Measurements from ENCODE around the gene ASB6. TPM values are rescaled to one million over a fixed set of nuclear protein-coding genes. Genes with fewer than 3 reads are reported as not detected.

The ASB6 gene
- total and polyA plus RNA-seq, 2 of the 13 experiments (the other 11 are each of a cell fraction or from before 2014, with no cell fraction given), result 8.2 to 8.4 TPM

DNA sequence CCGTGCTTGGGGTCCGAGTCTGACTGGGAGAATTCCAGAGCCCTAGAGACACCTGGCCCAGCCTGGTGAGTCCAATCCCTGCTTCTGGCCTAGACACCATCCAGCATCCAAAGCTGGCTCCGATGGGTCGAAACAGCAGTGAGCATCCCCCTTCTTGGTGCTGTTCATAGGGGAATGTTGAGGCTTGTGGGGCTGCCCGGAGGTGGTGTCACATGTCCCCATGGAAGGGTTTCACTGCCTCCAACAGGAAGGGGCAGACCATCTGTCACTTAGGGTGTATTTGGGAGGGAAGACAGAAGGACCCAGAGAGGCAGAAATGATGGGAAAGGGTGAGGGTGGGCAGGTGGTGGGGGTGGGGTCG lies 34.9 kb downstream of the ASB6 start (continued):
- no peak for TF ChIP-seq PCBP2 (optimal IDR thresholded peaks at IDR 0.05; ENCODE audit: low read depth, low read length, poor library complexity, severe bottlenecking)
- no peak for TF ChIP-seq KDM6A (CRISPR knock-in tag; IDR thresholded peaks at IDR 0.05; ENCODE audit: low read depth)
- no peak for TF ChIP-seq FOXA3 (CRISPR knock-in tag; IDR thresholded peaks at IDR 0.05)
- TF ChIP-seq ZNF747 (CRISPR knock-in tag; IDR thresholded peaks at IDR 0.05; ENCODE audit: borderline replicate concordance), result no peak
- TF ChIP-seq ARID2 (CRISPR knock-in tag; IDR thresholded peaks at IDR 0.05; ENCODE audit: borderline replicate concordance), result 0 out of 2 replicates have a peak, but pooled peaks have one; percentile 44
- TF ChIP-seq ZMYM3 (CRISPR knock-in tag; IDR thresholded peaks at IDR 0.05), result peak; percentile 84
- TF ChIP-seq, protein P1, sequence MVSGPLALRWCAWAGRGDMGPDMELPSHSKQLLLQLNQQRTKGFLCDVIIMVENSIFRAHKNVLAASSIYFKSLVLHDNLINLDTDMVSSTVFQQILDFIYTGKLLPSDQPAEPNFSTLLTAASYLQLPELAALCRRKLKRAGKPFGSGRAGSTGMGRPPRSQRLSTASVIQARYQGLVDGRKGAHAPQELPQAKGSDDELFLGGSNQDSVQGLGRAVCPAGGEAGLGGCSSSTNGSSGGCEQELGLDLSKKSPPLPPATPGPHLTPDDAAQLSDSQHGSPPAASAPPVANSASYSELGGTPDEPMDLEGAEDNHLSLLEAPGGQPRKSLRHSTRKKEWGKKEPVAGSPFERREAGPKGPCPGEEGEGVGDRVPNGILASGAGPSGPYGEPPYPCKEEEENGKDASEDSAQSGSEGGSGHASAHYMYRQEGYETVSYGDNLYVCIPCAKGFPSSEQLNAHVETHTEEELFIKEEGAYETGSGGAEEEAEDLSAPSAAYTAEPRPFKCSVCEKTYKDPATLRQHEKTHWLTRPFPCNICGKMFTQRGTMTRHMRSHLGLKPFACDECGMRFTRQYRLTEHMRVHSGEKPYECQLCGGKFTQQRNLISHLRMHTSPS (CRISPR knock-in tag; IDR thresholded peaks at IDR 0.05; ENCODE audit: low read depth), result no peak
- no peak for TF ChIP-seq REPIN1 (CRISPR knock-in tag; IDR thresholded peaks at IDR 0.05; ENCODE audit: borderline replicate concordance, low read depth)
- TF ChIP-seq, protein P2, sequence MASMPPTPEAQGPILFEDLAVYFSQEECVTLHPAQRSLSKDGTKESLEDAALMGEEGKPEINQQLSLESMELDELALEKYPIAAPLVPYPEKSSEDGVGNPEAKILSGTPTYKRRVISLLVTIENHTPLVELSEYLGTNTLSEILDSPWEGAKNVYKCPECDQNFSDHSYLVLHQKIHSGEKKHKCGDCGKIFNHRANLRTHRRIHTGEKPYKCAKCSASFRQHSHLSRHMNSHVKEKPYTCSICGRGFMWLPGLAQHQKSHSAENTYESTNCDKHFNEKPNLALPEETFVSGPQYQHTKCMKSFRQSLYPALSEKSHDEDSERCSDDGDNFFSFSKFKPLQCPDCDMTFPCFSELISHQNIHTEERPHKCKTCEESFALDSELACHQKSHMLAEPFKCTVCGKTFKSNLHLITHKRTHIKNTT (CRISPR knock-in tag; IDR thresholded peaks at IDR 0.05), result no peak
- TF ChIP-seq ZKSCAN1 (IDR thresholded peaks at IDR 0.05; ENCODE audit: low read length), result no peak
- TF ChIP-seq, protein P3, sequence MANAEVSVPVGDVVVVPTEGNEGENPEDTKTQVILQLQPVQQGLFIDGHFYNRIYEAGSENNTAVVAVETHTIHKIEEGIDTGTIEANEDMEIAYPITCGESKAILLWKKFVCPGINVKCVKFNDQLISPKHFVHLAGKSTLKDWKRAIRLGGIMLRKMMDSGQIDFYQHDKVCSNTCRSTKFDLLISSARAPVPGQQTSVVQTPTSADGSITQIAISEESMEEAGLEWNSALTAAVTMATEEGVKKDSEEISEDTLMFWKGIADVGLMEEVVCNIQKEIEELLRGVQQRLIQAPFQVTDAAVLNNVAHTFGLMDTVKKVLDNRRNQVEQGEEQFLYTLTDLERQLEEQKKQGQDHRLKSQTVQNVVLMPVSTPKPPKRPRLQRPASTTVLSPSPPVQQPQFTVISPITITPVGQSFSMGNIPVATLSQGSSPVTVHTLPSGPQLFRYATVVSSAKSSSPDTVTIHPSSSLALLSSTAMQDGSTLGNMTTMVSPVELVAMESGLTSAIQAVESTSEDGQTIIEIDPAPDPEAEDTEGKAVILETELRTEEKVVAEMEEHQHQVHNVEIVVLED (CRISPR knock-in tag; IDR thresholded peaks at IDR 0.05; ENCODE audit: borderline replicate concordance), result no peak
- no peak for TF ChIP-seq ZNF138 (CRISPR knock-in tag; IDR thresholded peaks at IDR 0.05; ENCODE audit: low read depth)
- TF ChIP-seq FOXK1 (CRISPR knock-in tag; IDR thresholded peaks at IDR 0.05; ENCODE audit: borderline replicate concordance, low read depth), result no peak
- TF ChIP-seq ZBTB7B (CRISPR knock-in tag; IDR thresholded peaks at IDR 0.05), result no peak
- TF ChIP-seq ZC3H13 (CRISPR knock-in tag; IDR thresholded peaks at IDR 0.05), result no peak
- TF ChIP-seq NR2C2 (CRISPR knock-in tag; IDR thresholded peaks at IDR 0.05; ENCODE audit: borderline replicate concordance), result peak; percentile 5; the same call in 1 of the 2 replicates
- no peak for TF ChIP-seq SNAI1 (CRISPR knock-in tag; IDR thresholded peaks at IDR 0.05; ENCODE audit: borderline replicate concordance)
- peak; percentile 40; the same call in 1 of the 2 replicates for TF ChIP-seq MAZ (IDR thresholded peaks at IDR 0.05; ENCODE audit: borderline replicate concordance, low read depth, low read length)
- no peak for TF ChIP-seq MAZ (CRISPR knock-in tag; IDR thresholded peaks at IDR 0.05; ENCODE audit: low read depth)
- TF ChIP-seq KDM2A (CRISPR knock-in tag; IDR thresholded peaks at IDR 0.05; ENCODE audit: borderline replicate concordance, low read depth), result no peak
- TF ChIP-seq, protein P4, sequence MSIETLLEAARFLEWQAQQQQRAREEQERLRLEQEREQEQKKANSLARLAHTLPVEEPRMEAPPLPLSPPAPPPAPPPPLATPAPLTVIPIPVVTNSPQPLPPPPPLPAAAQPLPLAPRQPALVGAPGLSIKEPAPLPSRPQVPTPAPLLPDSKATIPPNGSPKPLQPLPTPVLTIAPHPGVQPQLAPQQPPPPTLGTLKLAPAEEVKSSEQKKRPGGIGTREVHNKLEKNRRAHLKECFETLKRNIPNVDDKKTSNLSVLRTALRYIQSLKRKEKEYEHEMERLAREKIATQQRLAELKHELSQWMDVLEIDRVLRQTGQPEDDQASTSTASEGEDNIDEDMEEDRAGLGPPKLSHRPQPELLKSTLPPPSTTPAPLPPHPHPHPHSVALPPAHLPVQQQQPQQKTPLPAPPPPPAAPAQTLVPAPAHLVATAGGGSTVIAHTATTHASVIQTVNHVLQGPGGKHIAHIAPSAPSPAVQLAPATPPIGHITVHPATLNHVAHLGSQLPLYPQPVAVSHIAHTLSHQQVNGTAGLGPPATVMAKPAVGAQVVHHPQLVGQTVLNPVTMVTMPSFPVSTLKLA (IDR thresholded peaks at IDR 0.05), result no peak
- peak; percentile 82; the same call in 1 of the 2 replicates for TF ChIP-seq ZBTB8A (CRISPR knock-in tag; IDR thresholded peaks at IDR 0.05; ENCODE audit: borderline replicate concordance, low read depth)
- no peak for TF ChIP-seq MED8 (CRISPR knock-in tag; IDR thresholded peaks at IDR 0.05; ENCODE audit: insufficient replicate concordance)
- TF ChIP-seq ARHGAP35 (CRISPR knock-in tag; IDR thresholded peaks at IDR 0.05; ENCODE audit: borderline replicate concordance), result no peak
- TF ChIP-seq TCF12 (IDR thresholded peaks at IDR 0.05), result no peak
- no peak for TF ChIP-seq TCF12 (CRISPR knock-in tag; IDR thresholded peaks at IDR 0.05)
